Neural progenitor cell (in vitro differentiated cells): ENCODE results near the gene CCDC28B. TPM values are rescaled to one million over a fixed set of nuclear protein-coding genes. Genes with fewer than 3 reads are reported as not detected.
A peak's percentile ranks its signal among the peaks of the same experiment; 100 is the strongest.

Source experiments
- DNase-seq: peaks from one replicate; pipeline ENCODE4 v3.0.0-alpha.2; 2016; ENCODE audit warnings: low spot score
- H2AFZ ChIP-seq: fragments of 200-600 bp; sonication (generic); replicated peaks from 2 replicates; pipeline ENCODE4 v1.6.1; 2016; ENCODE audit warnings: antibody characterized with exemption
- H3F3A ChIP-seq: fragments of 200-600 bp; sonication (generic); 2 replicates; pipeline ENCODE4 v1.6.1; 2016; ENCODE audit warnings: antibody characterized with exemption, low read depth
- H3K27ac ChIP-seq: fragments of 200-600 bp; sonication (generic); 2 replicates; pipeline ENCODE4 v1.5.1; 2016; ENCODE audit warnings: mild to moderate bottlenecking
- H3K27me3 ChIP-seq: fragments of 200-600 bp; sonication (generic); 2 replicates; pipeline ENCODE4 v1.6.1; 2016; ENCODE audit warnings: mild to moderate bottlenecking, moderate library complexity
- H3K36me3 ChIP-seq: fragments of 200-600 bp; sonication (generic); 2 replicates; pipeline ENCODE4 v1.5.1; 2016
- H3K4me1 ChIP-seq: fragments of 200-600 bp; sonication (generic); 2 replicates; pipeline ENCODE4 v1.6.1; 2016; ENCODE audit warnings: mixed run types
- H3K4me2 ChIP-seq: fragments of 200-600 bp; sonication (generic); 2 replicates; pipeline ENCODE4 v1.6.1; 2016
- H3K4me3 ChIP-seq: fragments of 200-600 bp; sonication (generic); 2 replicates; pipeline ENCODE4 v1.5.1; 2016
- H3K79me2 ChIP-seq: fragments of 200-600 bp; sonication (generic); 2 replicates; pipeline ENCODE4 v1.6.1; 2016; ENCODE audit warnings: low read depth
- H3K9ac ChIP-seq: fragments of 200-600 bp; sonication (generic); 2 replicates; pipeline ENCODE4 v1.6.1; 2016
- H3K9me3 ChIP-seq: fragments of 200-600 bp; sonication (generic); 2 replicates; pipeline ENCODE4 v1.5.1; 2016; ENCODE audit warnings: low read depth
- H4K20me1 ChIP-seq: fragments of 200-600 bp; sonication (generic); 2 replicates; pipeline ENCODE4 v1.6.1; 2016; ENCODE audit warnings: low read depth
- H3K27ac Mint-ChIP-seq: 3 replicates; pipeline ENCODE4 v1.8.0; 2021; ENCODE audit warnings: mixed read lengths
- H3K27me3 Mint-ChIP-seq: 2 replicates; pipeline ENCODE4 v1.8.0; 2022; ENCODE audit warnings: low read depth, mild to moderate bottlenecking, inconsistent platforms, moderate library complexity, mixed read lengths; ENCODE audit not compliant: insufficient read depth
- H3K36me3 Mint-ChIP-seq: 3 replicates; pipeline ENCODE4 v1.8.0; 2021; ENCODE audit warnings: mixed read lengths
- H3K4me1 Mint-ChIP-seq: 3 replicates; pipeline ENCODE4 v1.8.0; 2021; ENCODE audit warnings: mixed read lengths
- H3K4me3 Mint-ChIP-seq: 3 replicates; pipeline ENCODE4 v1.8.0; 2021; ENCODE audit warnings: mild to moderate bottlenecking, moderate library complexity, mixed read lengths
- H3K9me3 Mint-ChIP-seq: 3 replicates; pipeline ENCODE4 v1.8.0; 2020; ENCODE audit warnings: mixed read lengths
- EZH2 ChIP-seq: fragments of 200-600 bp; sonication (generic); IDR thresholded peaks from 2 replicates; pipeline ENCODE4 v1.6.1; 2017; ENCODE audit warnings: antibody characterized with exemption, mild to moderate bottlenecking, moderate library complexity
- EZH2phosphoT487 ChIP-seq: fragments of 200-600 bp; sonication (generic); IDR thresholded peaks from 2 replicates; pipeline ENCODE4 v1.6.1; 2017; ENCODE audit warnings: antibody characterized with exemption
- total RNA-seq: library from RNA; depleted of rRNA; stranded (reverse); fragments of >200 nt; gene quantifications from 2 replicates; pipeline ENCODE4 v1.2.3, GENCODE V29; 2015; ENCODE audit warnings: low replicate concordance
- TF ChIP-seq, protein P1 (sequence below): fragments of 200-600 bp; sonication (generic); IDR thresholded peaks from 2 replicates; pipeline ENCODE4 v1.5.1; 2017; ENCODE audit warnings: antibody characterized with exemption, mild to moderate bottlenecking

The CCDC28B gene
- total RNA-seq, 1 donor from 2014 or later = 6.5 TPM

- H3K4me1 ChIP-seq = peaks cover 12% of the 10 kb centered on the region
- H3K9me3 Mint-ChIP-seq = no peaks in the 10 kb centered on the region
- H3F3A ChIP-seq = peaks cover 22% of the 10 kb centered on the region
- no peak within 1 kb of the TSS for H3K4me2 ChIP-seq
- H3K27ac Mint-ChIP-seq = peak within 1 kb of the TSS; percentile 81
- no peak within 1 kb of the TSS for H2AFZ ChIP-seq
- no peaks in the 10 kb centered on the region for H3K36me3 ChIP-seq
- H3K9ac ChIP-seq = no peak within 1 kb of the TSS
- no peak for DNase-seq
- no peak for TF ChIP-seq EZH2phosphoT487
- TF ChIP-seq EZH2 = no peak
- TF ChIP-seq, protein P1, sequence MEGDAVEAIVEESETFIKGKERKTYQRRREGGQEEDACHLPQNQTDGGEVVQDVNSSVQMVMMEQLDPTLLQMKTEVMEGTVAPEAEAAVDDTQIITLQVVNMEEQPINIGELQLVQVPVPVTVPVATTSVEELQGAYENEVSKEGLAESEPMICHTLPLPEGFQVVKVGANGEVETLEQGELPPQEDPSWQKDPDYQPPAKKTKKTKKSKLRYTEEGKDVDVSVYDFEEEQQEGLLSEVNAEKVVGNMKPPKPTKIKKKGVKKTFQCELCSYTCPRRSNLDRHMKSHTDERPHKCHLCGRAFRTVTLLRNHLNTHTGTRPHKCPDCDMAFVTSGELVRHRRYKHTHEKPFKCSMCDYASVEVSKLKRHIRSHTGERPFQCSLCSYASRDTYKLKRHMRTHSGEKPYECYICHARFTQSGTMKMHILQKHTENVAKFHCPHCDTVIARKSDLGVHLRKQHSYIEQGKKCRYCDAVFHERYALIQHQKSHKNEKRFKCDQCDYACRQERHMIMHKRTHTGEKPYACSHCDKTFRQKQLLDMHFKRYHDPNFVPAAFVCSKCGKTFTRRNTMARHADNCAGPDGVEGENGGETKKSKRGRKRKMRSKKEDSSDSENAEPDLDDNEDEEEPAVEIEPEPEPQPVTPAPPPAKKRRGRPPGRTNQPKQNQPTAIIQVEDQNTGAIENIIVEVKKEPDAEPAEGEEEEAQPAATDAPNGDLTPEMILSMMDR = no peak
- H3K9me3 ChIP-seq = no peaks in the 10 kb centered on the region
- H4K20me1 ChIP-seq = no peaks in the 10 kb centered on the region
- H3K79me2 ChIP-seq = no peaks in the 10 kb centered on the region
- no peaks in the 10 kb centered on the region for H3K27me3 ChIP-seq
- peaks cover 23% of the 10 kb centered on the region for H3K4me1 Mint-ChIP-seq
- H3K4me3 Mint-ChIP-seq = peak within 1 kb of the TSS; percentile 16
- no peak within 1 kb of the TSS for H3K4me3 ChIP-seq
- H3K27ac ChIP-seq = no peak within 1 kb of the TSS
- H3K27me3 Mint-ChIP-seq = peaks cover 9% of the 10 kb centered on the region
- H3K36me3 Mint-ChIP-seq = no peaks in the 10 kb centered on the region
Measured at GRCh38 chr1:32250893-32251716, 50.7 kb downstream of the CCDC28B start, which contains the start of gene LCK. LCK (plus strand) TSS chr1:32251265; CDS start chr1:32274330, 23,065 bp downstream.

Other genes with a start within 250 kb of the CCDC28B start
- 159 and 201 TPM in 2 replicates for gene KHDRBS1, start 186.7 kb upstream of the CCDC28B start, total RNA-seq
- 2.3 and 11.7 TPM in 2 replicates for gene TMEM39B, start 127.7 kb upstream of the CCDC28B start, total RNA-seq
- 58.5 and 69.3 TPM in 2 replicates for gene KPNA6, start 92.5 kb upstream of the CCDC28B start, total RNA-seq
- 37.2 and 51.0 TPM in 2 replicates for gene TXLNA, start 20.9 kb upstream of the CCDC28B start, total RNA-seq
- gene IQCC, start 5.1 kb downstream of the CCDC28B start, total RNA-seq = 5.6 and 5.8 TPM in 2 replicates
- gene DCDC2B, start 8.5 kb downstream of the CCDC28B start, total RNA-seq = not detected in 2 replicates
- 6.0 and 13.7 TPM in 2 replicates for gene TMEM234, start 21.8 kb downstream of the CCDC28B start, total RNA-seq
- 204 and 220 TPM in 2 replicates for gene EIF3I, start 21.8 kb downstream of the CCDC28B start, total RNA-seq
- gene FAM167B, start 46.6 kb downstream of the CCDC28B start, total RNA-seq = 0.17 and 5.3 TPM in 2 replicates
- 0.32 and 0.77 TPM in 2 replicates for gene LCK, start 50.7 kb downstream of the CCDC28B start, total RNA-seq
- gene HDAC1, start 91.5 kb downstream of the CCDC28B start, total RNA-seq = 129 and 145 TPM in 2 replicates
- 258 and 542 TPM in 2 replicates for gene MARCKSL1, start 135.6 kb downstream of the CCDC28B start, total RNA-seq
- 3.8 and 7.6 TPM in 2 replicates for gene FAM229A, start 161.9 kb downstream of the CCDC28B start, total RNA-seq
- not detected in 2 replicates for gene TSSK3, start 161.9 kb downstream of the CCDC28B start, total RNA-seq
- 47.5 and 67.4 TPM in 2 replicates for gene BSDC1, start 193.8 kb downstream of the CCDC28B start, total RNA-seq